ENCODE data around the gene NUP133.

GRCh38 chr1:229485318-229485717 is 22.8 kb downstream of the NUP133 start:
- no peak for TF ChIP-seq EP300 (IDR thresholded peaks at IDR 0.05)
- TF ChIP-seq CTCF (IDR thresholded peaks at IDR 0.05), result no peak
- TF ChIP-seq ZFP36 (IDR thresholded peaks at IDR 0.05; ENCODE audit: borderline replicate concordance, partially characterized antibody), result no peak
- no peak for TF ChIP-seq ELK1 (IDR thresholded peaks at IDR 0.05; ENCODE audit: low read depth, low read length)
